H1 (cell line): Measurements from ENCODE around the gene ZC3H18. TPM values are rescaled to one million over a fixed set of nuclear protein-coding genes. Genes with fewer than 3 reads are reported as not detected.

ENCODE experiments used
- CTCF ChIA-PET: fragments of 300-600 bp; sonication (Branson Sonifier 250); formaldehyde crosslinking; loops from one replicate; lab custom pipeline; 2021; ENCODE audit not compliant: partially characterized antibody; lab: Charles Lee
- POLR2A ChIA-PET: fragments of 300-600 bp; sonication (Branson Sonifier 250); formaldehyde crosslinking; loops from one replicate; lab custom pipeline; 2021; ENCODE audit warnings: inconsistent platforms; ENCODE audit not compliant: partially characterized antibody; lab: Charles Lee
- DNase-seq, 2 experiments: peaks; one replicate each; pipeline versions ENCODE4 v3.0.0 to v3.0.0-alpha.2; 2010 to 2022; ENCODE audit warnings: low spot score in 2 of 2, low read depth in 1 of 2, mixed read lengths in 1 of 2
- FAIRE-seq: peaks from 2 replicates; lab custom pipeline; 2011; peaks lifted over from hg19 to GRCh38; lab: Jason Lieb, UNC
- H2AFZ ChIP-seq: 2 replicates; pipeline ENCODE4 v1.8.1; 2012; ENCODE audit warnings: low read length, inconsistent platforms
- H2AK5ac ChIP-seq: 2 replicates; pipeline ENCODE4 v1.6.1; 2013; ENCODE audit warnings: low read depth, low read length
- H2BK120ac ChIP-seq: replicated peaks from 2 replicates; pipeline ENCODE3; 2013; ENCODE audit warnings: low read depth, low read length, inconsistent platforms
- H2BK12ac ChIP-seq: 2 replicates; pipeline ENCODE4 v1.6.1; 2013; ENCODE audit warnings: low read depth, low read length
- H2BK15ac ChIP-seq: 2 replicates; pipeline ENCODE4 v1.6.1; 2013; ENCODE audit warnings: low read length
- H2BK20ac ChIP-seq: 2 replicates; pipeline ENCODE4 v1.6.1; 2013; ENCODE audit warnings: low read length
- H2BK5ac ChIP-seq: 2 replicates; pipeline ENCODE4 v1.6.1; 2013; ENCODE audit warnings: low read depth, low read length
- H3K14ac ChIP-seq: 2 replicates; pipeline ENCODE4 v1.6.1; 2013; ENCODE audit warnings: inconsistent platforms; ENCODE audit not compliant: insufficient read length
- H3K18ac ChIP-seq: 2 replicates; pipeline ENCODE4 v1.6.1; 2013; ENCODE audit warnings: low read length; ENCODE audit errors: extremely low read depth
- H3K23ac ChIP-seq: 2 replicates; pipeline ENCODE4 v1.6.1; 2013; ENCODE audit warnings: inconsistent platforms; ENCODE audit not compliant: insufficient read length
- H3K23me2 ChIP-seq: 2 replicates; pipeline ENCODE4 v1.6.1; 2013; ENCODE audit warnings: low read depth, low read length
- H3K27ac ChIP-seq: 2 replicates; pipeline ENCODE4 v1.6.1; 2011; ENCODE audit warnings: low read depth, low read length, inconsistent platforms
- H3K27me3 ChIP-seq, 4 experiments: replicated peaks in 1 of 4; 1 replicate in 1 of 4; 2 replicates in 3 of 4; pipeline versions ENCODE4 v1.6.1 to v1.8.1; 2011 to 2013; ENCODE audit warnings: low read length in 3 of 4, mild to moderate bottlenecking in 3 of 4, inconsistent platforms in 2 of 4, mixed read lengths in 2 of 4, moderate library complexity in 1 of 4; ENCODE audit not compliant: control insufficient read depth in 3 of 4, insufficient read depth in 3 of 4; ENCODE audit errors: extremely low read depth in 1 of 4
- H3K36me3 ChIP-seq, 4 experiments: 2 replicates each; pipeline versions ENCODE4 v1.6.1 to v1.8.1; 2011 to 2013; ENCODE audit warnings: mild to moderate bottlenecking in 4 of 4, low read length in 3 of 4, moderate library complexity in 2 of 4, control low read depth in 1 of 4, inconsistent platforms in 1 of 4; ENCODE audit not compliant: insufficient read depth in 4 of 4, control insufficient read depth in 2 of 4
- H3K4ac ChIP-seq: replicated peaks from 2 replicates; pipeline ENCODE3; 2013; ENCODE audit warnings: low read length, low read depth, mixed read lengths, inconsistent platforms; ENCODE audit not compliant: insufficient read length
- H3K4me1 ChIP-seq, 4 experiments: replicated peaks in 1 of 4; 1 replicate in 1 of 4; 2 replicates in 3 of 4; pipeline versions ENCODE4 v1.6.1 to v1.8.1; 2011 to 2013; ENCODE audit warnings: low read length in 3 of 4, inconsistent platforms in 2 of 4, mixed read lengths in 1 of 4; ENCODE audit not compliant: insufficient read depth in 4 of 4, control insufficient read depth in 3 of 4
- H3K4me2 ChIP-seq, 2 experiments: 2 replicates each; pipeline versions ENCODE4 v1.6.1 to v1.8.1; 2011 to 2013; ENCODE audit warnings: low read depth in 2 of 2, low read length in 2 of 2, control low read depth in 1 of 2, inconsistent platforms in 1 of 2, mild to moderate bottlenecking in 1 of 2; ENCODE audit not compliant: insufficient read depth in 1 of 2
- H3K4me3 ChIP-seq, 4 experiments: fragments of 200-600, 300-600 bp in 1 of 4; sonication (generic), shearing (Covaris generic), sonication (Bioruptor Twin) in 1 of 4; 2 replicates each; pipeline versions ENCODE4 v1.5.1 to v1.8.1; 2011 to 2016; ENCODE audit warnings: low read length in 4 of 4, low read depth in 3 of 4, control low read depth in 2 of 4, inconsistent platforms in 2 of 4, mild to moderate bottlenecking in 2 of 4, mixed read lengths in 1 of 4, moderate library complexity in 1 of 4; ENCODE audit not compliant: insufficient read depth in 2 of 4; ENCODE audit errors: extremely low read depth in 1 of 4
- H3K56ac ChIP-seq: replicated peaks from 2 replicates; pipeline ENCODE3; 2013; ENCODE audit warnings: low read depth, mild to moderate bottlenecking, mixed read lengths, low read length, inconsistent platforms; ENCODE audit not compliant: insufficient read length
- H3K79me1 ChIP-seq: 2 replicates; pipeline ENCODE4 v1.6.1; 2013; ENCODE audit warnings: low read depth, low read length, control low read depth
- H3K79me2 ChIP-seq, 2 experiments: 2 replicates each; pipeline versions ENCODE4 v1.6.1 to v1.8.1; 2012 to 2013; ENCODE audit warnings: low read length in 2 of 2, mild to moderate bottlenecking in 2 of 2, inconsistent platforms in 1 of 2; ENCODE audit not compliant: insufficient read depth in 2 of 2, control insufficient read depth in 1 of 2
- H3K9ac ChIP-seq, 4 experiments: replicated peaks in 1 of 4; 1 replicate in 1 of 4; 2 replicates in 3 of 4; pipeline versions ENCODE4 v1.6.1 to v1.8.1; 2011 to 2013; ENCODE audit warnings: low read depth in 3 of 4, low read length in 3 of 4, control low read depth in 2 of 4, mild to moderate bottlenecking in 2 of 4, moderate library complexity in 2 of 4, inconsistent platforms in 1 of 4; ENCODE audit errors: extremely low read depth in 1 of 4
- H3K9me3 ChIP-seq, 2 experiments: 2 replicates each; pipeline versions ENCODE4 v1.6.1 to v1.8.1; 2012 to 2013; ENCODE audit warnings: mild to moderate bottlenecking in 2 of 2, moderate library complexity in 2 of 2, control low read depth in 1 of 2, inconsistent platforms in 1 of 2, low read depth in 1 of 2, low read length in 1 of 2, mixed read lengths in 1 of 2; ENCODE audit not compliant: insufficient read depth in 2 of 2
- H4K20me1 ChIP-seq, 2 experiments: replicated peaks in 1 of 2; 2 replicates each; pipeline versions ENCODE3 to v1.8.1; 2011 to 2013; ENCODE audit warnings: inconsistent platforms in 2 of 2, low read length in 2 of 2, mild to moderate bottlenecking in 1 of 2; ENCODE audit not compliant: insufficient read depth in 2 of 2, control insufficient read depth in 1 of 2
- H4K5ac ChIP-seq: 2 replicates; pipeline ENCODE4 v1.6.1; 2013; ENCODE audit warnings: low read length, low read depth, mixed read lengths, inconsistent platforms; ENCODE audit not compliant: insufficient read length
- H4K8ac ChIP-seq: 2 replicates; pipeline ENCODE4 v1.8.0; 2013; ENCODE audit warnings: mild to moderate bottlenecking, moderate library complexity, low read length, inconsistent platforms; ENCODE audit not compliant: insufficient read depth; ENCODE audit errors: extremely low read depth
- H4K91ac ChIP-seq: replicated peaks from 2 replicates; pipeline ENCODE3; 2013; ENCODE audit warnings: low read length, mixed read lengths, inconsistent platforms; ENCODE audit not compliant: insufficient read length
- CREB1 ChIP-seq: IDR thresholded peaks from 2 replicates; pipeline ENCODE4 v1.6.1; 2012; ENCODE audit warnings: inconsistent platforms
- CTBP2 ChIP-seq: IDR thresholded peaks from 2 replicates; pipeline ENCODE4 v1.7.0; 2011; ENCODE audit warnings: borderline replicate concordance, mild to moderate bottlenecking, moderate library complexity, mixed read lengths, low read length; ENCODE audit not compliant: insufficient read depth, insufficient read length
- JUN ChIP-seq: IDR thresholded peaks from 2 replicates; pipeline ENCODE4 v1.6.1; 2011; ENCODE audit warnings: low read depth, mild to moderate bottlenecking, improper control_type of control experiment, low read length
- NANOG ChIP-seq: IDR thresholded peaks from 2 replicates; pipeline ENCODE4 v1.6.1; 2011; ENCODE audit warnings: low read length, low read depth, mild to moderate bottlenecking, inconsistent platforms; ENCODE audit not compliant: insufficient read depth, poor library complexity, severe bottlenecking
- PHF8 ChIP-seq: fragments of 200-600 bp; sonication (generic); conservative IDR thresholded peaks from 2 replicates; pipeline ENCODE4 v1.7.1; 2012; ENCODE audit warnings: low read depth, mild to moderate bottlenecking, inconsistent platforms, low read length, moderate library complexity
- RAD21 ChIP-seq, 2 experiments: IDR thresholded peaks in 1 of 2; conservative IDR thresholded peaks in 1 of 2; 2 replicates each; pipeline ENCODE4 v1.6.1; 2011; ENCODE audit warnings: low read depth in 2 of 2, low read length in 2 of 2, improper control_type of control experiment in 1 of 2, inconsistent platforms in 1 of 2, mild to moderate bottlenecking in 1 of 2, moderate library complexity in 1 of 2
- SUZ12 ChIP-seq: fragments of 200-600 bp; sonication (generic); IDR thresholded peaks from 2 replicates; pipeline ENCODE4 v1.6.1; 2012; ENCODE audit warnings: mild to moderate bottlenecking, inconsistent platforms, low read length, moderate library complexity, mixed read lengths
- TAF7 ChIP-seq: optimal IDR thresholded peaks from 2 replicates; pipeline ENCODE3; 2011; ENCODE audit warnings: low read depth, mild to moderate bottlenecking, inconsistent platforms, low read length, moderate library complexity, borderline replicate concordance
- WGBS, 2 experiments: shearing (Covaris generic) in 1 of 2; methylation state at CpG; one replicate each; pipeline versions ENCODE4 v1.1.6 to v1.1.7; 2013 to 2015; ENCODE audit warnings: low lambda C conversion rate in 2 of 2, mixed read lengths in 2 of 2, inconsistent platforms in 1 of 2, low coverage in 1 of 2, missing lambda C conversion rate in 1 of 2; ENCODE audit not compliant: insufficient replicate concordance in 2 of 2, insufficient coverage in 1 of 2, insufficient read length in 1 of 2; ENCODE audit errors: extremely low coverage in 1 of 2, missing lambda C conversion rate in 1 of 2; 5-methylcytosine and 5-hydroxymethylcytosine counted together
- polyA plus RNA-seq, 7 experiments: library from polyadenylated mRNA; depleted of rRNA in 3 of 7; stranded (reverse) in 5 of 7; unstranded in 2 of 7; fragments of >200 nt in 5 of 7; fragments of 200-250 nt in 2 of 7; gene quantifications; 1 replicate in 5 of 7; 2 replicates in 1 of 7; 4 replicates in 1 of 7; pipeline versions ENCODE4 v1.2.1 to v1.2.3, GENCODE V29; 2011 to 2013; ENCODE audit warnings: missing spikeins in 2 of 7, mixed read lengths in 2 of 7
- total RNA-seq: library from RNA; stranded (reverse); fragmentation: NEBNext Ultra II Directional; extraction: Animal tissue kit (Norgen Biotek cat#: 25700); gene quantifications from 2 replicates; pipeline ENCODE4 v1.2.1, GENCODE V29; 2021
- TF ChIP-seq, protein P1 (sequence below): IDR thresholded peaks from 2 replicates; pipeline ENCODE4 v1.6.1; 2012; ENCODE audit warnings: inconsistent platforms
- TF ChIP-seq, protein P2 (sequence below): IDR thresholded peaks from 2 replicates; pipeline ENCODE4 v1.6.1; 2011; ENCODE audit warnings: low read depth, mild to moderate bottlenecking, low read length; ENCODE audit not compliant: insufficient read depth

ZC3H18 gene
- total and polyA plus RNA-seq, 2 of the 8 experiments (the other 6 are each of a cell fraction or from before 2014, with no cell fraction given) = 12.1 to 73.2 TPM

DNA sequence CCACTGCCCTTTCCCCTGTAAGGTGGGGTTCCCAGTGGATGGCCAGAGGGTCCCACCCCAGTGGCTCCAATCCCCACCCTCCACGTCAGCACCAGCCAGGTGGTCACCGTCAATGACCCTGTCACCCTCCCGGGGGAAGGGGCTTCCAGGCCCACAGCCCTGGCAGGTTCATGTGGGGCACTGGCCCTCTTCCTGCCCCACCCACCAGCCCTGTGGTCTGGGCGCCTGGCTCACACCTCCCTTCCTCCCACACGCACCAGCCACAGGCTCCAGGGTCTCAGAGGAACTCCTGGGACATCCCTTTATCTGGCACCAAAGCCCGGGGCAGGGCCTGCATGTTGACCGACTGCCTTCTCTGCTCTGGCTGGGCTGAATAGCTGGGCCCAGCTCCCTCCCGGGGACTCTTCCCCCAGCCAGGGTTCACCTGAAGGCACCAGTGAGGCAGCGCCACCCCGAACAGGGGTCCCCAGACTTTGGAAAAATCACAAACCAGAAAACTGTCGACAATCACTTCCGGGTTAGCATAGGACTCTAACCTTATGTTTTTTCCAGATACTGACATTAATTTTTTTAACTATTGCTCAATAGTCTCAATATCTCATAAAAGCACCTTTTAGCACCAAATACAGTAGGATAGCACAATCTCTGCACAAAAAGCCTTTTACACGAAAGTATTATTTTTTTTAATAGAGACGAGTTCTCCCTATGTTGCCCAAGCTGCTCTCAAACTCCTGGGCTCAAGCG, 21.9 kb upstream of the ZC3H18 start:
- H3K4me2 ChIP-seq = no peak overlapping the region
- H2BK5ac ChIP-seq = no peak overlapping the region
- H3K4me3 ChIP-seq = no peak overlapping the region
- peaks cover 12 to 34% (median 25%) of the 10 kb centered on the region in 4 experiments for H3K27me3 ChIP-seq
- no peaks in the 10 kb centered on the region for H3K79me2 ChIP-seq
- H3K4ac ChIP-seq = no peak overlapping the region
- H3K36me3 ChIP-seq = no peaks in the 10 kb centered on the region
- H3K56ac ChIP-seq = no peak overlapping the region
- DNase-seq = no peak
- H4K5ac ChIP-seq = no peak overlapping the region
- H3K27ac ChIP-seq = no peak overlapping the region
- ChIA-PET CTCF (interaction anchor here (4.6 kb wide), 1 partner anchor 13 kb away, joined by 24 read pairs; no protein-coding TSS in a partner anchor), POLR2A (interaction anchor here (1.0 to 2.0 kb wide), 3 partner anchors 8 to 14 kb away, joined by 3 to 8 read pairs (median 4); no protein-coding TSS in a partner anchor)
- H2BK12ac ChIP-seq = no peak overlapping the region
- no peak overlapping the region for H2AK5ac ChIP-seq
- no peaks in the 10 kb centered on the region; the same call in 1 of the 2 replicates for H3K23me2 ChIP-seq
- H4K91ac ChIP-seq = no peak overlapping the region
- H2BK15ac ChIP-seq = 0 out of 2 replicates have a peak overlapping the region, but pooled peaks have one; percentile 46
- H3K79me1 ChIP-seq = no peaks in the 10 kb centered on the region
- no peak overlapping the region for H2AFZ ChIP-seq
- H3K18ac ChIP-seq = no peak overlapping the region
- H4K20me1 ChIP-seq = no peaks in the 10 kb centered on the region
- peaks cover 0 to 8% (median 0%) of the 10 kb centered on the region in 4 experiments; a peak in 1 of 7 replicates for H3K4me1 ChIP-seq
- no peak for FAIRE-seq
- no peak overlapping the region for H3K14ac ChIP-seq
- no peak overlapping the region for H2BK120ac ChIP-seq
- 79% methylated on average over 14 of the region's 15 CpGs; no CpG with 5 or more reads in 1 of the 2 experiments for WGBS, 2 experiments
- no peak overlapping the region for H3K23ac ChIP-seq
- no peak overlapping the region for H3K9ac ChIP-seq
- H3K9me3 ChIP-seq = peaks cover 6 to 9% of the 10 kb centered on the region in 2 experiments; a peak in 3 of 4 replicates
- no peak overlapping the region for H4K8ac ChIP-seq
- H2BK20ac ChIP-seq = no peak overlapping the region
- no peak for TF ChIP-seq TAF7
- TF ChIP-seq JUN = no peak
- TF ChIP-seq, protein P1, sequence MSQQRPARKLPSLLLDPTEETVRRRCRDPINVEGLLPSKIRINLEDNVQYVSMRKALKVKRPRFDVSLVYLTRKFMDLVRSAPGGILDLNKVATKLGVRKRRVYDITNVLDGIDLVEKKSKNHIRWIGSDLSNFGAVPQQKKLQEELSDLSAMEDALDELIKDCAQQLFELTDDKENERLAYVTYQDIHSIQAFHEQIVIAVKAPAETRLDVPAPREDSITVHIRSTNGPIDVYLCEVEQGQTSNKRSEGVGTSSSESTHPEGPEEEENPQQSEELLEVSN = no peak
- TF ChIP-seq SUZ12 = no peak
- TF ChIP-seq, protein P2, sequence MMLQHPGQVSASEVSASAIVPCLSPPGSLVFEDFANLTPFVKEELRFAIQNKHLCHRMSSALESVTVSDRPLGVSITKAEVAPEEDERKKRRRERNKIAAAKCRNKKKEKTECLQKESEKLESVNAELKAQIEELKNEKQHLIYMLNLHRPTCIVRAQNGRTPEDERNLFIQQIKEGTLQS = no peak
- no peak for TF ChIP-seq RAD21 (IDR thresholded peaks at IDR 0.05 in 1 of 2, conservative IDR thresholded peaks at IDR 0.05 in 1 of 2; ENCODE audit: low read depth in 2 of 2, low read length in 2 of 2)
- no peak for TF ChIP-seq CTBP2
- TF ChIP-seq CREB1 = no peak
- TF ChIP-seq NANOG = no peak
- TF ChIP-seq PHF8 = no peak
